HG02870 (cell line): Measurements from ENCODE around the gene NCK1.
"Not testable (repeated sequence)": the region's sequence is repeated elsewhere in the genome, so short reads cannot be mapped to it uniquely, and the experiment has no call there.

Experiments used
- ATAC-seq: cut with Tn5 transposase; IDR thresholded peaks from one replicate; pipeline ENCODE4 v1.9.1; 2021; ENCODE audit warnings: mild to moderate bottlenecking, moderate library complexity; ENCODE audit not compliant: unreplicated experiment

Gene NCK1

GRCh38 chr3:136860541-136860940 lies 1.5 kb upstream of the NCK1 start:
- ATAC-seq, result no peak

GRCh38 chr3:136862617-136863322 lies 762 bp downstream of the NCK1 start:
- ATAC-seq, result peak; percentile 21

GRCh38 chr3:136869282-136869681 lies 7.3 kb downstream of the NCK1 start:
- no peak for ATAC-seq

DNA sequence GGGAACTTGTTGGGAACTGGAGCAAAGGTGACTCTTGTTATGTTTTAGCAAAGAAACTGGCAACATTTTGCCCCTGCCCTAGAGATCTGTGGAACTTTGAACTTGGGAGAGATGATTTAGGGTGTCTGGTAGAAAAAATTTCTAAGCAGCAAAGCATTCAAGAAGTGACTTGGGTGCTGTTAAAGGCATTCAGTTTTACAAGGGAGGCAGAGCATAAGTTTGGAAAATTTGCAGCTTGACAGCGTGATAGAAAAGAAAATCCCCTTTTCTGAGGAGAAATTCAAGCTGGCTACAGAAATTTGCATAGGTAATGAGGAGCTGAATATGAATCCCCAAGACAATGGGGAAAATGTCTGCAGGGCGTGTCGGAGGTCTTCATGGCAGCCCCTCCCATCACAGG lies 10.2 kb downstream of the NCK1 start:
- ATAC-seq, result not testable (repeated sequence)

- ATAC-seq, result not testable (repeated sequence)
Observed at GRCh38 chr3:136879510-136879909, 17.5 kb downstream of the NCK1 start.

- ATAC-seq, result no peak
Observed at GRCh38 chr3:136882571-136882970, 20.6 kb downstream of the NCK1 start.

GRCh38 chr3:136883967-136884720 lies 22.1 kb downstream of the NCK1 start:
- no peak for ATAC-seq

DNA sequence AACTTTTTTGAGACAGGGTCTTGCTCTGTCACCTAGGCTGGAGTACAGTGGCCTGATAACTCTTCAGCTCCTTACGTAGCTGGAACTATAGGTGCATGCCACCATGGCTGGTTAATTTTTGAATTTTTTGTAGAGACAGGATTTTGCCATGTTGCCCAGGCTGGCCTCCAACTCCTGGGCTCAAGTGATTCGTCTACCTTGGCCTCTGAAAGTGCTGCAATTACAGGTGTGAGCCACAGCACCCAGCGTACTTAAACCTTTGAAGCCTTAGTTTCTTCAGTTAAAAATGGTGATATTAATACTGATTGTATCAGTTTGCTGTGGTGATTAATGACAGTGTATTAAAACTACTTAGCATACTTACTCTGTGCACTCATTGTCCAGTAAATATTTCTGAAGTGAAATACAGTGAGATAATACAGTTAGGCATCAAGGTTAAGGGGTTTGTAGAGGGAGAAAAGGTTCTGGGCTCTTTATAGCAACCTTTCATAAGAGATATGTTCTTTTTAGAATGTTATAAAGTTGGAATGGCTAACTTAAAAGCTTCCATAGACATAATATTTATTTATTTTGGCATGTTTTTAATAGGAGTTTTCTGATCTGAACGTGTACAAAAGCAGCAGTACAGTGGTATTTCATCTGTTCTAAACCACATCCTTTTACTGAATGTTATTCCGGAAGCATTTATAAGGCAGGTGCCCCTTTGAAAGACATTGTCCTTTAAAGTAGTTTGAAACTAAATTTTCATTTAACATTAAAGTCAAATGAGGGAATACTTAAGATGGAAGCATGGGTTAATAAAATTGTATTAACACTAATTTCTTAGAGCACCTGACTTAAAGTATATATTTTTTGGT lies 23.6 kb downstream of the NCK1 start:
- ATAC-seq, result peak; percentile 43

DNA sequence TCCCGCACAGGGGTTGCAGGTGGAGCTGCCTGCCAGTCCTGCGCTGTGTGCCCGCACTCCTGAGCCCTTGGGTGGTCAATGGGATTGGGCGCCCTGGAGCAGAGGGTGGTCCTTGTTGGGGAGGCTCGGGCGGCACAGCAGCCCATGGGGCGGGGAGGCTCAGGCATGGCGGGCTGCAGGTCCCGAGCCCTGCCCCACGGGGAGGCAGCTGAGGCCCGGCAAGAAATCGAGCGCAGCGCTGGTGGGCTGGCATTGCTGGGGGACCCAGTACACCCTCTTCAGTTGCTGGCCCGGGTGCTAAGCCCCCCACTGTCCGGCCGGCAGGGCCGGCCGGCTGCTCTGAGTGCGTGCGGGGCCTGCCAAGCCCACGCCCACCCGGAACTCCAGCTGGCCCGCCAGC lies 27.9 kb downstream of the NCK1 start:
- ATAC-seq, result no peak

- no peak for ATAC-seq
Observed at GRCh38 chr3:136891934-136892855, 30.2 kb downstream of the NCK1 start.

DNA sequence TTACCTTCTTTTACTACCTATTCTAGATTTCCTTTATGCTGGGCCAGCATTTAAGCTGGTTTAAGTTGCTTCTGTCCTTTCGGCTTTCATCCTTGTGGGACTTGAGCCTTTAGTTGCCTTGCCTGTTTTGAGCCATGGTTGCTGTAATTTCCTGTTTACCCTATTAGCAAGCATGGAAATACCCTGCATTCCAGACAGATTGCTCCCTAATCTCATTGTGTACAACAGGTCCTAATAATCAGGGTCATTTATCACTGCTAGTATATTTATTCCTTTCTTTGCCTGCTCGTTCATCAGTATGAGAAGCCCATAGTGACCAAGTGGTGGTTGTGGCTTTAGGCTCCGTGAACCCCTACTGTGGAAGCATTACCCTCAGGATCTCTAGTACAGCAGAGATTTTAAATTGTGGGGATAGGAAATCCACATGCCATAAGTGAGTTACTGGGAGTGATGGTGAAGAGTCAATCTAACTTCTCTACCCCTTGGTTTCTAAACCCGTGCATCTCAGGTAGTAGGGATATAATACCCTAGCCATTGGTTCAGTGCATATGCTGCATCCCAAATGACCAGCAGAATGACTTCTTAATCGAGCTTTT lies 31.9 kb downstream of the NCK1 start:
- no peak for ATAC-seq

DNA sequence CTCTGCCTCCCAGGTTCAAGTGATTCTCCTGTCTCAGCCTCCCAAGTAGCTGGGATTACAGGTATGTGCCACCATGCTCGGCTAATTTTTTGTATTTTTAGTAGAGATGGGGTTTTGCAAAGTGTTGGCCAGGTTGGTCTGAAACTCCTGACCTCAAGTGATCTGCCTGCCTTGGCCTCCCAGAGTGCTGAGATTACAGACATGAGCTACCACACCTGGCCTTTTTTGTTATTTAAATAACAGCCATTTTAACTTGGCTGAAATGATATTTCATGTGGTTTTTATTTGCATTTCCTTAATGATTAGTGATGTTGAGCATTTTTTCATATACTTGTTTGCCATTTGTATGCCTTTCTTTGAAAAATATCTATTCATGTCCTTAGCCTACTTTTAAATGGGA lies 35.2 kb downstream of the NCK1 start:
- not testable (repeated sequence) for ATAC-seq

GRCh38 chr3:136898549-136898948 lies 36.5 kb downstream of the NCK1 start:
- ATAC-seq, result no peak

DNA sequence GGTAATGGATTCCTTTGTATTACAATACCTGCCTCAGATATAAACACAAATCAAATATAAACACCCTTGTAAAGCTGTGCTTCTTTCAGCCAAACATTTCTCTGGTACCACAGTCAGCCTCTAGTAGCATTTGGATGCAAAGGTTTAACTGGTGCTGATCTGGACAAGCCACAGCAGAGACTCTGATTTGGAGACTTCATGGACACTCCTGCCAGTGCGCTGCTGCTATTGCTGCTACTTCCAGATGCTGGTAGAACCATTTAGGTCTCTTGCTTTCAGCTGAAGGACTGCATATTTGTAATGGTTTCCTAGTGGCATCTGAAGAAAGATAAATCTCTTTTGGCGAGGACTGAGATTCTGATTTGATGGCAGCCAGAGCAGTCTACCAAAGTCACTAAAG lies 36.9 kb downstream of the NCK1 start:
- no peak for ATAC-seq

DNA sequence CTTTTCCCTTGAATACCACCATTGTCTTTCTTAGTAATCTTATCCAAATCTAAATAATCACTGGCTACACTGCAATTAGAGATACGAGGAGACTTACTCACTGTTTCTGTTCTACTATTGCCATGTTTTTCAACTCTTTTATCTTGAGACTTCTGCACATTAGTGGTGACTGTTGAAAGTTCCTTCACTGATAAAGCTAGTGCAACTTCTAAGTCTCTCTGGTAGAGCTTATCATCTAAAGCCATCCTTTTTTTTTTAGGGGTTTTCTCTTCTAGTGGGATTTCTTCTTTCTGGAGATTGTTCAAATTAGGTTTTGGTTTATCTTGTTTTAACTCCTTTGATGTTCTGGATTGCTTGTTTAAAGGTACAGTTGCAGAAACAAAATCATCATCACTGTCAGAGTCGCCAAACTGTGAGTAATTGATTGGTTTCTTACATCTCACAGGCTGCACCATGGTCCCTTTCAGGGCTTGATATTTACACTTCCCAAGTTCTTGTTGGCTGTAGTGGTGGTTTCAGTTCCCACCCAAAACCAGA lies 37.7 kb downstream of the NCK1 start:
- ATAC-seq, result no peak

GRCh38 chr3:136900694-136901093 lies 38.7 kb downstream of the NCK1 start:
- not testable (repeated sequence) for ATAC-seq

GRCh38 chr3:136901391-136901790 lies 39.4 kb downstream of the NCK1 start:
- ATAC-seq, result no peak

DNA sequence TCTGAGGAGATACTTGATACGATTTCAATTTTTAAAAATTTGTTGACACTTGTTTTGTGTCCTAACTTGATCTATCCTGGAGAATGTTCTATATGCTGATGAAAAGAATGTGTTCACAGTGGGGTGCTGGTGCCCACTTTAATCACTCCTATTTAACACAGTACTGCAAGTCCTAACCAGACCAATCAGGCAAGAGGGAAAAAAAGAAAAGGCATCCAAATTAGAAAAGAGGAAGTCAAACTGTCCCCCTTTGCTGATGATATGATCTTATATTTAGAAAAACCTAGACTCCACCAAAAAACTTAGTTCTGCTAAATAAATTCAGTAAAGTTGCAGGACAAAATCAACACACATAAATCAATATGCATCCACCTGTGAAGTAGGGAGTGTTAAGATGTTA lies 40.5 kb downstream of the NCK1 start:
- not testable (repeated sequence) for ATAC-seq

- ATAC-seq, result no peak
Observed at GRCh38 chr3:136903899-136904298, 41.9 kb downstream of the NCK1 start.

- ATAC-seq, result no peak
Observed at GRCh38 chr3:136904746-136905145, 42.7 kb downstream of the NCK1 start.
